BLaER1 (cell line): ENCODE data around the gene SULT1C4.

ENCODE experiments used
- H3K27ac ChIP-seq: shearing (Covaris generic); formaldehyde crosslinking; 2 replicates; pipeline ENCODE4 v1.8.1; 2022
- H3K27me3 ChIP-seq: shearing (Covaris generic); formaldehyde crosslinking; 2 replicates; pipeline ENCODE4 v1.8.1; 2022
- H3K36me3 ChIP-seq: shearing (Covaris generic); formaldehyde crosslinking; 2 replicates; pipeline ENCODE4 v1.8.1; 2022
- H3K4me1 ChIP-seq: shearing (Covaris generic); formaldehyde crosslinking; 2 replicates; pipeline ENCODE4 v1.8.1; 2022
- H3K4me2 ChIP-seq: shearing (Covaris generic); formaldehyde crosslinking; 2 replicates; pipeline ENCODE4 v1.8.1; 2022
- H3K4me3 ChIP-seq: shearing (Covaris generic); formaldehyde crosslinking; 2 replicates; pipeline ENCODE4 v1.8.1; 2022
- H3K9ac ChIP-seq: shearing (Covaris generic); formaldehyde crosslinking; 2 replicates; pipeline ENCODE4 v1.8.1; 2022
- H3K9me3 ChIP-seq: shearing (Covaris generic); formaldehyde crosslinking; 2 replicates; pipeline ENCODE4 v1.8.1; 2022
- H4K20me1 ChIP-seq: shearing (Covaris generic); formaldehyde crosslinking; 2 replicates; pipeline ENCODE4 v1.8.1; 2022
- Cebpa-rat ChIP-seq: shearing (Covaris generic); IDR thresholded peaks from 2 replicates; pipeline ENCODE4 v1.8.1; 2022

SULT1C4 gene

DNA sequence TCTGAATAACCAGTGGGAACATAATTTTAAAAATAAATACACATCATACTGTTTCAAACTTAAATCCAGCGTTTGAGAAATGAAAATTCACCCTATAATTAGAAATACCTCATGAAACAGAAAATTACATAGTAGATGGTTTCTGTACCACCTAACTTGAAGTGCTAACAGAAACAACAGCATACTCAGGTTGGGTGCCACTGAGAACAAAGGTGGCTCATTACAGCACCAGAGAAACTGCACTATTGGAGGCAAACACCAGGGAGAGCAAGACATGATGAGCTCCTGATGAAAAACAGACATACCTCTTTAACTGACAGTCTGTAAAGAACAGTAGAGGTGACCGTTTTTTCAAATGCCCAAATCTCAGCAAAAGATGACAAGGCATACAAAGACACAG is 12.6 kb downstream of the SULT1C4 start:
- Histone ChIP-seq H3K27me3 (no peaks in the 10 kb centered on the region), H3K9me3 (peaks cover 23% of the 10 kb centered on the region), H3K4me3 (no peak overlapping the region), H3K4me1 (no peaks in the 10 kb centered on the region), H3K36me3 (no peaks in the 10 kb centered on the region), H3K9ac (no peak overlapping the region), H4K20me1 (no peaks in the 10 kb centered on the region), H3K27ac (no peak overlapping the region), H3K4me2 (no peak overlapping the region)
- TF ChIP-seq Cebpa-rat = no peak

DNA sequence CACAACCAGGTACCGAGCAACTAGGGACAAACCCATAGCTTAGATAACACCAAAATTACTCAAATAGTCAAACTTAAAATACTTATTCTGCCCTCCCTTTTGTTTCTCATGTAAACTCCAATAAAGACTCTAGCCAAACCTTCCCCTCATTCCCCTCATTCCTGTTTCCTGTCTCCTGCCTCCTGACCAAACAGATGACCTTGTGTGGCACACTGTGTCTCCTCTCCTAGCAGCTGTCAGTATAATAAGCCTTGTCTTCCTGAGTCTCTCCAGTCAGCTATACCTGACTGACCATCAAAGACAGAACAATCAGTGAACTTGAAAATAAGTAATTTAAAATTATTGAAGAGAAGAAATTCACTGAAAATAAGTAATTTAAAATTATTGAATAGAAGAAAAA is 14.3 kb downstream of the SULT1C4 start:
- Histone ChIP-seq H3K36me3 (no peaks in the 10 kb centered on the region), H3K27ac (no peak overlapping the region)

DNA sequence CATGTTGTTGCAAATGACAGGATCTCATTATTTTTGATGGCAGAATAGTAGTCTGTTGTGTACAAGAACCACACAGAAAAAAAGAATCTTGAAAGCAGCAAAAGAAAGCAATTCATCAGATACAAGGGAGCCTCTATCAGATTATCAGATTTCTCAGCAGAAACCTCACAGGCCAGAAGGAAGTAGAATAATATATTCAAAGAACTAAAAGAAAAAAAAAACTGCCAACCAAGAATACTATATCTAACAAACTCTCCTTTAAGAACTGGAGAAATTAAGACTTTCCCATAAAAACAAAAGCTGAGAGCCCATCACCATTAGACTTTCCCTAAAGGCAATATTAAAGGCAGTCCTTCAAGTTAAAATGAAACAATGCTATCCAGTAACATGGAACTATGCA is 15.4 kb downstream of the SULT1C4 start:
- H3K36me3 ChIP-seq = no peaks in the 10 kb centered on the region
- H3K4me3 ChIP-seq = no peak overlapping the region
- no peak for TF ChIP-seq Cebpa-rat
- no peaks in the 10 kb centered on the region for H3K27me3 ChIP-seq
- no peaks in the 10 kb centered on the region for H3K4me1 ChIP-seq
- H3K9me3 ChIP-seq = peaks cover 33% of the 10 kb centered on the region
- H3K9ac ChIP-seq = no peak overlapping the region
- H3K4me2 ChIP-seq = no peak overlapping the region
- H3K27ac ChIP-seq = no peak overlapping the region
- H4K20me1 ChIP-seq = no peaks in the 10 kb centered on the region

More for the DNA sequence above, 14.3 kb downstream of the SULT1C4 start:
- no peaks in the 10 kb centered on the region for H3K27me3 ChIP-seq
- peaks cover 23% of the 10 kb centered on the region for H3K9me3 ChIP-seq
- no peak overlapping the region for H3K9ac ChIP-seq
- H3K4me3 ChIP-seq = no peak overlapping the region
- no peak overlapping the region for H3K4me2 ChIP-seq
- H4K20me1 ChIP-seq = no peaks in the 10 kb centered on the region
- H3K4me1 ChIP-seq = no peaks in the 10 kb centered on the region
- TF ChIP-seq Cebpa-rat = no peak

DNA sequence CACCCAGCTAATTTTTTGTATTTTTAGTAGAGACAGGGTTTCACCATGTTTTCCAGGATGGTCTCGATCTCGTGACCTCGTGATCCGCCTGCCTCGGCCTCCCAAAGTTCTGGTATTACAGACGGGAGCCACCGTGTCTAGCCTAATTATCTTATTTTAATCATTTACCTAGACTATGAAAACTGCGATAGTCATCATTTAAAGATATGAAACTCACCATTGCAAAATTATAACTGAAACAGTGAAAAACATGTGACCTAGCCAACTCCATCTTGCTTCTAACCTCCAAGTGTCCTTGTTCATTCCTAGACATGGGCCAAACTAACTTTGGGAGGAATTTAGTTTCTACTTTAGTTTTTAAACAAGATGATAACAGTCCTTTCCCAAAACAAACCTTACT is 17.4 kb downstream of the SULT1C4 start:
- no peak for TF ChIP-seq Cebpa-rat
- no peaks in the 10 kb centered on the region for H3K36me3 ChIP-seq

DNA sequence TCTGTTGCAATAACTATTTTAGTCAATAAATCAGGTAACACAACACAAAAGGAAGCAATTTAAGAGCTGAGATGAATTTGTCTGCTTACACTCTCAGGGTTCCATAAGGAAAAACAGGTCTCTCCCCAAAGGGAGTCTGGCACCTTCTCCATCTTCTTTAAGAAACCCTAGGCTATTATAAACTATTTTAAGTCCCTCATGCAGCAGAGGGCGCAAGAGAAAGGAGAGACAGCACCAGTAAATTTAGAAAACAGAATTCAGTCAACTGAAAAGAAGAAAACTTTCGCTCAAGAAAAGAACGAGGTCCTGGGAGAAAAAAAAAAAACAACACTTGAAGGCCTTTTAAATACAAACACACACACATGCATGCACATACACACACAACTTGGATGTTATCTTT is 19.1 kb downstream of the SULT1C4 start:
- Histone ChIP-seq H4K20me1 (no peaks in the 10 kb centered on the region), H3K9ac (no peak overlapping the region), H3K27ac (no peak overlapping the region), H3K9me3 (peaks cover 64% of the 10 kb centered on the region), H3K36me3 (no peaks in the 10 kb centered on the region), H3K4me3 (no peak overlapping the region), H3K4me2 (no peak overlapping the region), H3K4me1 (no peaks in the 10 kb centered on the region), H3K27me3 (no peaks in the 10 kb centered on the region)
- TF ChIP-seq Cebpa-rat = no peak

More for the DNA sequence above, 17.4 kb downstream of the SULT1C4 start:
- no peak overlapping the region for H3K27ac ChIP-seq
- peaks cover 53% of the 10 kb centered on the region for H3K9me3 ChIP-seq
- no peaks in the 10 kb centered on the region for H3K4me1 ChIP-seq
- no peak overlapping the region for H3K4me2 ChIP-seq
- no peaks in the 10 kb centered on the region for H4K20me1 ChIP-seq
- no peak overlapping the region for H3K9ac ChIP-seq
- no peaks in the 10 kb centered on the region for H3K27me3 ChIP-seq
- no peak overlapping the region for H3K4me3 ChIP-seq

DNA sequence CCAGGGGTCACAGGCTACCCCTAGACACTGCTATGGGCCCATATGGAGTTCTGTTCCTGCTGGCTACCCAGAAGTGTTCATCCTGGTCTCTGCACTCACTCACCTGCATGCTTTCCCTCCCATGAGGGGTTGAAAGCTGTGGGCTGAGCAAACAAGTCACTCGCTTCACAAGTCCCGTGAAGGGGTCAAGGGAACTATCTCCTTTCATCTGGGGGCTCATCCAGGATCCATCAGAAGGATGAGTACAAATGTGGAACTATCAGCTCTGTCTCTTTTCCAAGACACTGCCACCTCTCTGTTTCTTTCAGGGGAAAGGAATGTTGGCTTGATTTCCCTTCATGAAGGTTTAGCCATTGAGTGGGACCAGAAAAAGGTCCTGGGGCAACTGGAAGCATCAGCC is 21.7 kb downstream of the SULT1C4 start:
- Histone ChIP-seq H3K27ac (no peak overlapping the region), H4K20me1 (no peaks in the 10 kb centered on the region), H3K4me3 (no peak overlapping the region), H3K27me3 (no peaks in the 10 kb centered on the region), H3K4me2 (no peak overlapping the region), H3K4me1 (no peaks in the 10 kb centered on the region), H3K9ac (no peak overlapping the region), H3K9me3 (peaks cover 44% of the 10 kb centered on the region), H3K36me3 (no peaks in the 10 kb centered on the region)
- TF ChIP-seq Cebpa-rat = no peak

DNA sequence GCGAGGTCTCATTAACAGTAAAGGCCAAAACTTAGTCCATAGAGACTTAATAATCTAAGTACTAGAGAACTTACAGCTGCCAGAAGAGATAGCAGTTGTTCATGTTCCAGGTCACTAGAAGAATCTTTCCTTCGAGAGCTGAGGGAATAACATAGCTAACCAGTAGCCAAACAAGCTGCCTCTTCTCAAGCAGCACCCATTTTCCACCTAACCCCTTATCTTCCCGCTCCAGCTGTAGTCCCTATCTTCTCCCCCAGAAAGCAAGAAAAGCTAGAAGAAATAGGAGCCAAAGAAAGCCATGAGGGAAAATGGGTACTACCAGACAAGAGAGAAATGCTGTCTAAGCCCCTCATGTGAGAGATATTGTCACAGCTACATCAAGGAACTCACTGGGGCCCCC is 24.0 kb downstream of the SULT1C4 start:
- Histone ChIP-seq H3K27me3 (no peaks in the 10 kb centered on the region), H3K36me3 (no peaks in the 10 kb centered on the region), H3K4me3 (no peak overlapping the region), H3K9me3 (peaks cover 54% of the 10 kb centered on the region), H3K27ac (no peak overlapping the region), H3K4me1 (no peaks in the 10 kb centered on the region), H3K9ac (no peak overlapping the region), H4K20me1 (no peaks in the 10 kb centered on the region), H3K4me2 (no peak overlapping the region)
- TF ChIP-seq Cebpa-rat = no peak

DNA sequence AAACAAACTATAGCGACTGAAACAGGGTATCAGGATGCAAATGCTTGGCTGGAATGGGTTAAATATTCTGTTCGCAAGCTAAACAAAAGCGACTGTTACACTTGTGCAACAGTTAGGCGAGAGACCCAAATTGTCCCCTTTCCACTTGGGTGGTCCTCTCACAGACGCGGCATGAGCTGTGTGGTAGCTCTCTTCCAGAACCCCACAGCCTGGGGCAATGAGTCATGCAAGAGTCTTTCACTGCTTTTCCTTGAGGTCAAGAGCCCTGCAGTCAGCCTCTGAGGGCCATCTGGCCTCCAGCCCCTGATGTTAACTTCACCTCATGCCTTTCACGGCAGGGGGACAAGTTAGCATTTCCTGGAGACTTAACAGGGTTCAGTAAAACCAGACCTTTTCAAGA is 25.7 kb downstream of the SULT1C4 start:
- H3K4me2 ChIP-seq = no peak overlapping the region
- TF ChIP-seq Cebpa-rat = no peak
- H4K20me1 ChIP-seq = no peaks in the 10 kb centered on the region

DNA sequence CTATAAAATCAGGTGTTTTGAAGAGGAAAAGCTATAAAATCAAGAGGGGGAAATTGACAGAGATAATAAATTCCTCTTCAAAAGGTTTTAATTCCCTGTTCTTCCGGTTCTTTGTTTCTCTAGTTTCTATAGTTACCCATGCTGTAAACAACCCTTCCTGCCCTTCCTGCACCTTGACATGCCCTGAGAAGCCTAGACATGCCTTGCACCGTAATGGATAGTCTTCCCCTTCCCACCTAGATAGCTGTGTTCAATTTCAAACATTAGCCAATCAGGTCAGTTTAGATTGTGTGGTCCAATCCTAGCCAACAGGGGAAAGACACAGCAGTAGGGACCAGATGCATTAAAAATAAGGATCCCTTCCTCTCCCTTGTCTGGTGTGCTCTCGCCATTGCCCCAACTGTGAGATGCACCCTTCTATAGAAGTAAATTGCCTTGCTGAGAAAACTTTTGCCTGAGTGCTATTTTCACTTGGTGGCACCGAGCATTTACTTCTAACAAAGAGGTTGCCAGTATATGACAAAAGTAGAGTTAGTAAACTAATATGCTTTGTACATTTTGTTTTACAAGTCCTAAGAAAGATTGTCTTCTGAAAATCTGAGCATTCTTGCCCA is 27.1 kb downstream of the SULT1C4 start:
- H3K36me3 ChIP-seq = no peaks in the 10 kb centered on the region
- no peak overlapping the region for H3K4me2 ChIP-seq
- H4K20me1 ChIP-seq = no peaks in the 10 kb centered on the region
- TF ChIP-seq Cebpa-rat = no peak
- H3K4me3 ChIP-seq = no peak overlapping the region
- H3K27me3 ChIP-seq = no peaks in the 10 kb centered on the region
- H3K9me3 ChIP-seq = peaks cover 26% of the 10 kb centered on the region
- H3K9ac ChIP-seq = no peak overlapping the region
- H3K27ac ChIP-seq = no peak overlapping the region
- H3K4me1 ChIP-seq = no peaks in the 10 kb centered on the region

More for the DNA sequence above, 25.7 kb downstream of the SULT1C4 start:
- Histone ChIP-seq H3K36me3 (no peaks in the 10 kb centered on the region), H3K9me3 (peaks cover 40% of the 10 kb centered on the region), H3K4me3 (no peak overlapping the region), H3K27ac (no peak overlapping the region), H3K27me3 (no peaks in the 10 kb centered on the region), H3K4me1 (no peaks in the 10 kb centered on the region), H3K9ac (no peak overlapping the region)

DNA sequence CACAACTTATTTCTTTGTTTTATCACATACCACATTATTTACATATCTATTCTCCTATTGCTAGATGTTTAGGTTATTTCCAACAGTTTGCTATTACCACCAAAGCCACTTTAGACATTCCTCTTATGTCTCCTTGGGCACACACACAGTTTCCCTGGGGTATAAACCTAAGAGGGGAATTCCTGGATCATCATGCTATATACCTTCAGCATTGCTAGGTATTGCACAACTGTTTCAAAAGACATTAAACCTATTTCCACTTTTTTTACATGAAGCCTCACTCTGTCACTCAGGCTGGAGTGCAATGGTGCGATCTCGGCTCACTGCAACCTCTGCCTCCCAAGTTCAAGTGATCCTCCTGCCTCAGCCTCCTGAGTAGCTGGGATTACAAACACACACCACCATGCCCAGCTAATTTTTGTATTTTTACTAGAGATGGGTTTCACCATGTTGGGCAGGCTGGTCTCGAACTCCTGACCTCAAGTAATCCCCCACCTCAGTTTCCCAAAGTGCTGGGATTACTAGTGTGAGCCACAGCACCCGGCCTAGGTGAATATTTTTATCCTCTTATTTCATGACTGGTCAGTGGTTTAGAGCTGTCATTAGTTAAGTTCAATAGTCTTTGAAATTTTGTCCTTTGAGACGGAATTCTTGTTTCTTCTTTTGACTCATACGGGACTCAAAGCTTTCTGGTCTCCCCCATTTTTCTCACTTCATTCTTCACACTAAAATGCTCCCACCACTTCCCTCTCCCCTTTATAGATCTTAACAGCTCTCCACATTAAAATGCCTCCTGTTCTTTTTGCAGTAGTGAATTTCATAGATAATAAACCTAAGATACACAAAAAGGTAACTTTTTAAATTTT is 30.3 kb downstream of the SULT1C4 start:
- no peaks in the 10 kb centered on the region for H3K36me3 ChIP-seq
- TF ChIP-seq Cebpa-rat = no peak
- no peak overlapping the region for H3K27ac ChIP-seq
- H3K4me3 ChIP-seq = no peak overlapping the region
- no peaks in the 10 kb centered on the region for H3K4me1 ChIP-seq
- H3K9me3 ChIP-seq = peaks cover 10% of the 10 kb centered on the region
- no peaks in the 10 kb centered on the region for H4K20me1 ChIP-seq
- no peak overlapping the region for H3K9ac ChIP-seq
- no peaks in the 10 kb centered on the region for H3K27me3 ChIP-seq
- H3K4me2 ChIP-seq = no peak overlapping the region
